Endothelial cell of umbilical vein (primary cell): Measurements from ENCODE around the gene ANKRD44. TPM values are rescaled to one million over a fixed set of nuclear protein-coding genes. Genes with fewer than 3 reads are reported as not detected.

Source experiments
- BruUV-seq: library from RNA; stranded (reverse); fragments of 400-500 nt; replicated peaks from 2 replicates; lab custom pipeline; 2021; lab: Mats Ljungman, UMichigan
- CTCF ChIA-PET: fragments of 300-600, 350-600 bp; sonication (Branson Sonifier 250); formaldehyde crosslinking; loops from one replicate; lab custom pipeline; 2021; ENCODE audit warnings: antibody characterized with exemption, inconsistent platforms; lab: Charles Lee
- POLR2A ChIA-PET: fragments of 300-600, 350-600 bp; sonication (Branson Sonifier 250); formaldehyde crosslinking; loops from one replicate; lab custom pipeline; 2021; ENCODE audit warnings: antibody characterized with exemption, inconsistent platforms; lab: Charles Lee
- DNase-seq: peaks from one replicate; pipeline ENCODE4 v3.0.0-alpha.2; 2011; ENCODE audit warnings: low read depth, low spot score
- FAIRE-seq: peaks from 2 replicates; lab custom pipeline; 2011; peaks lifted over from hg19 to GRCh38; lab: Jason Lieb, UNC
- H2AFZ ChIP-seq: 2 replicates; pipeline ENCODE4 v1.6.0; 2012; ENCODE audit warnings: low read depth, low read length, control low read depth, inconsistent platforms
- H3K27ac ChIP-seq: 2 replicates; pipeline ENCODE4 v1.5.1; 2011; ENCODE audit warnings: low read depth, mild to moderate bottlenecking, control low read depth, low read length, moderate library complexity; ENCODE audit not compliant: insufficient read depth
- H3K27me3 ChIP-seq, 2 experiments: 2 replicates each; pipeline versions ENCODE4 v1.6.0 to v1.6.1; 2011; ENCODE audit warnings: low read length in 2 of 2, mixed read lengths in 1 of 2; ENCODE audit not compliant: control insufficient read depth in 2 of 2, insufficient read depth in 2 of 2
- H3K36me3 ChIP-seq, 2 experiments: 2 replicates in 1 of 2; 3 replicates in 1 of 2; pipeline ENCODE4 v1.5.1; 2011; ENCODE audit warnings: low read length in 2 of 2, mild to moderate bottlenecking in 1 of 2, moderate library complexity in 1 of 2; ENCODE audit not compliant: control insufficient read depth in 2 of 2, insufficient read depth in 2 of 2; ENCODE audit errors: extremely low read depth in 1 of 2
- H3K4me1 ChIP-seq: 3 replicates; pipeline ENCODE4 v1.5.1; 2011; ENCODE audit warnings: mild to moderate bottlenecking, low read length; ENCODE audit not compliant: control insufficient read depth, insufficient read depth; ENCODE audit errors: extremely low read depth
- H3K4me2 ChIP-seq: 2 replicates; pipeline ENCODE4 v1.6.1; 2011; ENCODE audit warnings: low read length, control low read depth, mixed read lengths; ENCODE audit not compliant: insufficient read depth
- H3K4me3 ChIP-seq, 3 experiments: fragments of 200-600 bp in 1 of 3; sonication (generic), shearing (Covaris generic) in 1 of 3; replicated peaks in 1 of 3; 2 replicates each; pipeline ENCODE4 v1.5.1; 2011 to 2016; ENCODE audit warnings: control low read depth in 3 of 3, low read length in 3 of 3, mild to moderate bottlenecking in 2 of 3, inconsistent platforms in 1 of 3, low read depth in 1 of 3, moderate library complexity in 1 of 3; ENCODE audit not compliant: insufficient read depth in 1 of 3
- H3K79me2 ChIP-seq: 2 replicates; pipeline ENCODE4 v1.6.0; 2012; ENCODE audit warnings: low read length, inconsistent platforms; ENCODE audit not compliant: control insufficient read depth, insufficient read depth
- H3K9ac ChIP-seq: replicated peaks from 2 replicates; pipeline ENCODE3; 2011; ENCODE audit warnings: low read length, control low read depth; ENCODE audit not compliant: insufficient read depth; ENCODE audit errors: extremely low read depth
- H3K9me1 ChIP-seq: replicated peaks from 3 replicates; pipeline ENCODE4 v1.6.0; 2011; ENCODE audit warnings: mild to moderate bottlenecking, low read length; ENCODE audit not compliant: control insufficient read depth, insufficient read depth; ENCODE audit errors: extremely low read depth
- H3K9me3 ChIP-seq: replicated peaks from 2 replicates; pipeline ENCODE4 v1.5.1; 2012; ENCODE audit warnings: low read length, inconsistent platforms; ENCODE audit not compliant: control insufficient read depth, insufficient read depth
- H4K20me1 ChIP-seq: replicated peaks from 2 replicates; pipeline ENCODE3; 2011; ENCODE audit warnings: mild to moderate bottlenecking, low read length; ENCODE audit not compliant: control insufficient read depth, insufficient read depth; ENCODE audit errors: extremely low read depth
- EZH2 ChIP-seq: IDR thresholded peaks from 2 replicates; pipeline ENCODE4 v1.6.1; 2012; ENCODE audit warnings: borderline replicate concordance, low read depth, mild to moderate bottlenecking, moderate library complexity, low read length, inconsistent platforms; ENCODE audit not compliant: severe bottlenecking
- FOS ChIP-seq: IDR thresholded peaks from 2 replicates; pipeline ENCODE4 v1.6.1; 2011; ENCODE audit warnings: mild to moderate bottlenecking, low read length, moderate library complexity, borderline replicate concordance; ENCODE audit not compliant: insufficient read depth
- GATA2 ChIP-seq: IDR thresholded peaks from 2 replicates; pipeline ENCODE4 v1.7.0; 2011; ENCODE audit warnings: low read depth, mild to moderate bottlenecking, moderate library complexity, mixed read lengths, low read length; ENCODE audit not compliant: insufficient read length, insufficient read depth
- JUN ChIP-seq: IDR thresholded peaks from 2 replicates; pipeline ENCODE4 v1.6.1; 2011; ENCODE audit warnings: borderline replicate concordance, low read depth; ENCODE audit not compliant: insufficient read length, insufficient read depth
- MYC ChIP-seq: IDR thresholded peaks from one replicate; pipeline ENCODE4 v1.6.1; 2011; ENCODE audit warnings: mild to moderate bottlenecking, low read depth, low read length
- POLR2A ChIP-seq: IDR thresholded peaks from 2 replicates; pipeline ENCODE4 v1.6.1; 2012; ENCODE audit warnings: low read depth, mild to moderate bottlenecking, control low read depth, low read length
- POLR2AphosphoS5 ChIP-seq: IDR thresholded peaks from 2 replicates; pipeline ENCODE4 v1.6.1; 2012; ENCODE audit warnings: low read depth, mild to moderate bottlenecking, control low read depth, low read length, moderate library complexity; ENCODE audit not compliant: insufficient read depth
- dilution Hi-C: fragments of 300-500 bp; cut with MboI; formaldehyde crosslinking; loops from one replicate; pipeline ENCODE4 v1.15.0; 2019; ENCODE audit warnings: low sequenced_read_pairs; ENCODE audit not compliant: extremely low pct_ligation_motif_present
- intact Hi-C: fragments of 100-400 bp; cut with micrococcal nuclease; formaldehyde crosslinking; loops from one replicate; pipeline ENCODE4 v1.10.0; 2022
- polyA plus RNA-seq, 4 experiments: library from polyadenylated mRNA; depleted of rRNA in 3 of 4; stranded (reverse) in 3 of 4; unstranded in 1 of 4; fragments of >200 nt; gene quantifications; 2 replicates each; pipeline versions ENCODE4 v1.2.1 to v1.2.3, GENCODE V29; 2011 to 2012; ENCODE audit warnings: missing spikeins in 1 of 4
- total RNA-seq: library from RNA; stranded (reverse); gene quantifications from 2 replicates; pipeline ENCODE4 v1.2.3, GENCODE V29; 2021
- TF ChIP-seq, protein P1 (sequence below): IDR thresholded peaks from 2 replicates; pipeline ENCODE4 v1.6.1; 2011; ENCODE audit not compliant: insufficient read depth, insufficient read length
- TF ChIP-seq, protein P2 (sequence below), 2 donors: IDR thresholded peaks; 1 replicate in 1 of 2; 2 replicates in 1 of 2; pipeline ENCODE4 v1.5.1; 2011; ENCODE audit warnings: low read length in 2 of 2, mild to moderate bottlenecking in 2 of 2, moderate library complexity in 2 of 2, control low read depth in 1 of 2, inconsistent platforms in 1 of 2, low read depth in 1 of 2; ENCODE audit not compliant: insufficient read depth in 1 of 2; ENCODE audit errors: extremely low read depth in 1 of 2

Gene ANKRD44
- total and polyA plus RNA-seq, 2 donors (not counting 3 experiments of a cell fraction or from before 2014, with no cell fraction given) = 3.4 to 6.1 TPM

- Histone ChIP-seq H3K9me1 (no peaks in the 10 kb centered on the region), H2AFZ (no peak overlapping the region), H3K36me3 (no peaks in the 10 kb centered on the region), H3K27me3 (no peaks in the 10 kb centered on the region), H3K79me2 (no peaks in the 10 kb centered on the region), H3K9me3 (no peaks in the 10 kb centered on the region), H3K4me3 (no peak overlapping the region), H3K4me1 (peaks cover 18% of the 10 kb centered on the region), H3K9ac (no peak overlapping the region), H3K4me2 (no peak overlapping the region), H4K20me1 (no peaks in the 10 kb centered on the region), H3K27ac (no peak overlapping the region)
- no peak for DNase-seq
- ChIA-PET CTCF (no interaction called here), POLR2A (no interaction called here)
- intact Hi-C loops (no loop called here), dilution Hi-C loops (no loop called here)
- no peak for TF ChIP-seq MYC
- no peak for TF ChIP-seq POLR2AphosphoS5
- TF ChIP-seq POLR2A = no peak
- no peak for TF ChIP-seq GATA2
- BruUV-seq = no TSS peak
- FAIRE-seq = no peak
These were observed 326.6 kb downstream of the ANKRD44 start for GRCh38 chr2:196983934-196984333.

- ChIA-PET POLR2A (no interaction called here), CTCF (interaction anchor here (0.6 kb wide), 1 partner anchor 354 kb away, joined by 3 read pairs; no protein-coding TSS in a partner anchor)
- Histone ChIP-seq H4K20me1 (no peaks in the 10 kb centered on the region), H3K27ac (no peak overlapping the region), H3K4me1 (no peaks in the 10 kb centered on the region), H3K36me3 (no peaks in the 10 kb centered on the region), H3K9ac (no peak overlapping the region), H2AFZ (no peak overlapping the region), H3K27me3 (no peaks in the 10 kb centered on the region), H3K79me2 (no peaks in the 10 kb centered on the region), H3K4me2 (no peak overlapping the region), H3K9me1 (no peaks in the 10 kb centered on the region), H3K4me3 (no peak overlapping the region), H3K9me3 (no peaks in the 10 kb centered on the region)
- no TSS peak for BruUV-seq
- dilution Hi-C loops (no loop called here), intact Hi-C loops (no loop called here)
- no peak for DNase-seq
- TF ChIP-seq, protein P1, sequence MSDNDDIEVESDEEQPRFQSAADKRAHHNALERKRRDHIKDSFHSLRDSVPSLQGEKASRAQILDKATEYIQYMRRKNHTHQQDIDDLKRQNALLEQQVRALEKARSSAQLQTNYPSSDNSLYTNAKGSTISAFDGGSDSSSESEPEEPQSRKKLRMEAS = no peak
- TF ChIP-seq JUN (no peak), FOS (no peak), GATA2 (no peak), MYC (no peak), EZH2 (no peak), POLR2A (no peak), POLR2AphosphoS5 (no peak)
- TF ChIP-seq, protein P2, sequence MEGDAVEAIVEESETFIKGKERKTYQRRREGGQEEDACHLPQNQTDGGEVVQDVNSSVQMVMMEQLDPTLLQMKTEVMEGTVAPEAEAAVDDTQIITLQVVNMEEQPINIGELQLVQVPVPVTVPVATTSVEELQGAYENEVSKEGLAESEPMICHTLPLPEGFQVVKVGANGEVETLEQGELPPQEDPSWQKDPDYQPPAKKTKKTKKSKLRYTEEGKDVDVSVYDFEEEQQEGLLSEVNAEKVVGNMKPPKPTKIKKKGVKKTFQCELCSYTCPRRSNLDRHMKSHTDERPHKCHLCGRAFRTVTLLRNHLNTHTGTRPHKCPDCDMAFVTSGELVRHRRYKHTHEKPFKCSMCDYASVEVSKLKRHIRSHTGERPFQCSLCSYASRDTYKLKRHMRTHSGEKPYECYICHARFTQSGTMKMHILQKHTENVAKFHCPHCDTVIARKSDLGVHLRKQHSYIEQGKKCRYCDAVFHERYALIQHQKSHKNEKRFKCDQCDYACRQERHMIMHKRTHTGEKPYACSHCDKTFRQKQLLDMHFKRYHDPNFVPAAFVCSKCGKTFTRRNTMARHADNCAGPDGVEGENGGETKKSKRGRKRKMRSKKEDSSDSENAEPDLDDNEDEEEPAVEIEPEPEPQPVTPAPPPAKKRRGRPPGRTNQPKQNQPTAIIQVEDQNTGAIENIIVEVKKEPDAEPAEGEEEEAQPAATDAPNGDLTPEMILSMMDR (IDR thresholded peaks at IDR 0.05; ENCODE audit: extremely low read depth in 1 of 2, insufficient read depth in 1 of 2, low read depth in 1 of 2, low read length in 2 of 2) = no peak
- no peak for FAIRE-seq
These were observed 330.1 kb downstream of the ANKRD44 start for GRCh38 chr2:196980473-196980872.
